ENCODE results near the gene CASZ1. TPM values are rescaled to one million over a fixed set of nuclear protein-coding genes. Genes with fewer than 3 reads are reported as not detected.

The CASZ1 gene
- total RNA-seq, 2 experiments from 2014 or later, result 1.7 to 2.0 TPM

DNA sequence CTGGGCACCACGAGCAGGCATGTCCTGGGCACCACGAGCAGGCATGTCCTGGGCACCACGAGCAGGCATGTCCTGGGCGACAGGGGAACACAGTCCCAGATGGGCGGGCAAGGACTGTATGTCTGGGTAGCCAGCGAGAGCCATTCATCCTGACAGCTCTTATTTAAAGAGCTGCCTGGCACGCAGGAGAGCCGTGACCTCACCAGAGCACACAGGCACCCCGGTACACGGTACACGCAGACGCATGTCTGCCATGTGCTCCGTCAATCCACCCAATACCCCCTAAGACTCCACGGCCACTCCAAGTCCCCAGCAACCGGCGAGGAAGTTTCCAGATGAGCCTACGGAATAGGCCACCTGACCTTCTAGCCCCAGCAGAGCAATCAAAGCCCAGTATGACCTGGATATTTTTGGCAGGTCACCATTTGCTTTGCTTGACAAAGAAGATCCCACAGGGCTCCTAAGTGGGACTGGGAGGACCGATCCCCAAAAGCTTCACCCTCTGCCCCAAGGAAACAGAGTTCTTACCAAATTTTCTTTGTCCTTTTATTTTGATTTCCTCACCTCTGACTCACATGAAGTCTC is 51.7 kb downstream of the CASZ1 start:
- Mint-ChIP-seq H3K4me1 (ENCODE audit: low read depth) (no peaks in the 10 kb centered on the region), H3K36me3 (ENCODE audit: low read depth) (no peaks in the 10 kb centered on the region), H3K9me3 (no peaks in the 10 kb centered on the region), H3K27me3 (ENCODE audit: low read depth) (no peaks in the 10 kb centered on the region), H3K27ac (no peak overlapping the region), H3K4me3 (no peak overlapping the region)
- DNase-seq, result no peak
- intact Hi-C loops (cut with micrococcal nuclease), result no loop called here
- CTCF ChIA-PET, result no interaction called here

DNA sequence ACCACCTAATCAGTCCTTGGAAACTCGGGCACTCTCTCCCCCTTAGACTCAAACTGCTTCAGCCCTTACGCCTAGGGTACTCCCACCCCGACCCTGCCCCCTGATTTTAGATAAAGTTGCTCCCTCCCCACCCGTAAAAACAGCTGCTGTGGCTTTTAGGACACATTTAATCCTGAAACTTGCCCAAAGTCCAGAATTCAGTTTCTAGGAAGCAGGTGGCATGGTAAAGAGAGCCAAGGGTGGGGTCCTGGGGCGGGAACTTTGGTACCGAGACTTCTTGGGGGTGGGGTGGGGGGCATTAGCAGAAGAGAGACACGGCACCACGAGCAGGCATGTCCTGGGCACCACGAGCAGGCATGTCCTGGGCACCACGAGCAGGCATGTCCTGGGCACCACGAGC is 52.4 kb downstream of the CASZ1 start:
- Mint-ChIP-seq H3K9me3 (no peaks in the 10 kb centered on the region), H3K27ac (no peak overlapping the region), H3K4me1 (ENCODE audit: low read depth) (no peaks in the 10 kb centered on the region), H3K27me3 (ENCODE audit: low read depth) (no peaks in the 10 kb centered on the region), H3K4me3 (no peak overlapping the region), H3K36me3 (ENCODE audit: low read depth) (no peaks in the 10 kb centered on the region)
- no peak for DNase-seq
- CTCF ChIA-PET, result no interaction called here
- intact Hi-C loops (cut with micrococcal nuclease), result no loop called here

DNA sequence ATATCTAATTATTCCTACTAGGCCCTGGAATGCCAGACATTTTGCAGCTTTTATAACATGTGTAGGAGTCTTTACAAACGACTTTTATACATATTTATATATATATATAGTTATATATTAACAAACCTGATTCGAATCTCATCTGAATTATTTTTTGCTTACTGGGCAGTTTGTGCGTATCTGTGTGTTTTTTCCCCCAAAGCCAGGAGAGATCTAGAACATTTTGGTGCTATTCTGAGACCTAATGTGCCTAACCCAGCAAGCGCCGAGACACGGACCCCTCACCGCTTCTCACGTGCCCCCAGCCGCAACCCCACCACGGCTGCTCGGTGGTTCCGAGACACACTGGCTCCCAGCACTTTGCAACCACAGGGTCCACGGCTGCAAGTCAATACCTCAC is 54.8 kb downstream of the CASZ1 start:
- H3K4me1 Mint-ChIP-seq (ENCODE audit: low read depth), result no peaks in the 10 kb centered on the region
- H3K27me3 Mint-ChIP-seq (ENCODE audit: low read depth), result no peaks in the 10 kb centered on the region
- intact Hi-C loops (cut with micrococcal nuclease), result no loop called here
- DNase-seq, result no peak
- no peaks in the 10 kb centered on the region for H3K36me3 Mint-ChIP-seq (ENCODE audit: low read depth)
- no peak overlapping the region for H3K27ac Mint-ChIP-seq
- no peak overlapping the region for H3K4me3 Mint-ChIP-seq
- no peaks in the 10 kb centered on the region for H3K9me3 Mint-ChIP-seq
- CTCF ChIA-PET, result interaction anchor here (0.9 to 1.1 kb wide), 2 partner anchors 10 to 138 kb away, joined by 3 read pairs; no protein-coding TSS in a partner anchor

DNA sequence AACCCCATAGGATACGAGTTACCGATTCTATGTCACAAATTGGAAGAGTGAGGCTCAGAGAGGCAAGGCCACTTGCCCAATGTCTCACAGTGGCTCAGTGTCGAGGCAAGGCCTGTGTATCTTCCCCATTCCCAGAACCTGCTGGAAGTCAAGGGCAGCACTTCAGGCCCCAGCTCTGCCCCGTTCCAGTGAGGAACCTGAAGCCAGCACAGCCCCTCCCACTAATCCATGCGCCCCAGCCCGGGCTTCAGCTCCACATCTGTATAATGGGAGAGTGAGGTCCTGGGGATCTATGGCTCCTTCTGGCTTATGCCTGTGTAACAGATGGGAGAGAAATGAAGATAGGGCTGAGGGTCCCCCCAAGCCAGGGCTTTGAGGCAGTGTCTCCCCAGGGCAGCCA is 56.3 kb downstream of the CASZ1 start:
- H3K36me3 Mint-ChIP-seq (ENCODE audit: low read depth), result no peaks in the 10 kb centered on the region
- H3K9me3 Mint-ChIP-seq, result no peaks in the 10 kb centered on the region
- H3K27me3 Mint-ChIP-seq (ENCODE audit: low read depth), result no peaks in the 10 kb centered on the region
- no peaks in the 10 kb centered on the region for H3K4me1 Mint-ChIP-seq (ENCODE audit: low read depth)
- H3K4me3 Mint-ChIP-seq, result no peak overlapping the region
- no peak overlapping the region for H3K27ac Mint-ChIP-seq
- CTCF ChIA-PET, result no interaction called here
- no peak for DNase-seq
- intact Hi-C loops (cut with micrococcal nuclease), result no loop called here

- Mint-ChIP-seq H3K36me3 (ENCODE audit: low read depth) (no peaks in the 10 kb centered on the region), H3K9me3 (no peaks in the 10 kb centered on the region), H3K4me1 (ENCODE audit: low read depth) (peaks cover under 1% of the 10 kb centered on the region), H3K27me3 (ENCODE audit: low read depth) (no peaks in the 10 kb centered on the region), H3K4me3 (no peak overlapping the region), H3K27ac (no peak overlapping the region)
- no peak for DNase-seq
- CTCF ChIA-PET, result no interaction called here
- intact Hi-C loops (cut with micrococcal nuclease), result no loop called here
Observed at GRCh38 chr1:10739589-10739988, 56.9 kb downstream of the CASZ1 start.

- H3K27me3 Mint-ChIP-seq (ENCODE audit: low read depth), result no peaks in the 10 kb centered on the region
- intact Hi-C loops (cut with micrococcal nuclease), result no loop called here
- no peaks in the 10 kb centered on the region for H3K9me3 Mint-ChIP-seq
- H3K4me1 Mint-ChIP-seq (ENCODE audit: low read depth), result peaks cover 11% of the 10 kb centered on the region
- no peak overlapping the region for H3K27ac Mint-ChIP-seq
- no peak overlapping the region for H3K4me3 Mint-ChIP-seq
- no peaks in the 10 kb centered on the region for H3K36me3 Mint-ChIP-seq (ENCODE audit: low read depth)
- CTCF ChIA-PET, result interaction anchor here (0.7 kb wide), 1 partner anchor 223 kb away, joined by 3 read pairs; no protein-coding TSS in a partner anchor
- no peak for DNase-seq
Observed at GRCh38 chr1:10738061-10739058, 58.1 kb downstream of the CASZ1 start.

DNA sequence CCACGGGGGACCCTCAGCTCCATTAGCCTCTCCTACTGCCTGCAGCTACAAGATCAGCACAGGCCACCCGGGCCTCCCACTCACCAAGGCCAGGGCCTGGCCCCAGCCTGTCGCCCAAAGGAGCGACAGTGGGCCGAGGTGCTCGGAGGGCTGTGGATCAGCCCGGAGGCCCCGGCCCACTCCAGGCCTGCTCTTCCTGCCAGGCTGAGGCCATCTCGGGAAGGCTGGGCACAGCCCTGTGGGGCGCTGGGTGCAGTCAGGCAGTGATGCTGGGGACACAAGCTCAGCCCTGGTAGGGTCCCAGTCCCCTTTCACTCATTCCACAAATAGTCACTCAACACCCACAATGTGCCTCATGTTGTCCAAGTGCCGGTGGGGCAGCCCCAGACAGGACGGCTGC is 58.8 kb downstream of the CASZ1 start:
- CTCF ChIA-PET, result interaction anchor here (0.7 kb wide), 1 partner anchor 223 kb away, joined by 3 read pairs; no protein-coding TSS in a partner anchor
- no peak for DNase-seq
- Mint-ChIP-seq H3K27me3 (ENCODE audit: low read depth) (no peaks in the 10 kb centered on the region), H3K36me3 (ENCODE audit: low read depth) (no peaks in the 10 kb centered on the region), H3K27ac (no peak overlapping the region), H3K4me1 (ENCODE audit: low read depth) (peaks cover 12% of the 10 kb centered on the region), H3K4me3 (no peak overlapping the region), H3K9me3 (no peaks in the 10 kb centered on the region)
- intact Hi-C loops (cut with micrococcal nuclease), result no loop called here

DNA sequence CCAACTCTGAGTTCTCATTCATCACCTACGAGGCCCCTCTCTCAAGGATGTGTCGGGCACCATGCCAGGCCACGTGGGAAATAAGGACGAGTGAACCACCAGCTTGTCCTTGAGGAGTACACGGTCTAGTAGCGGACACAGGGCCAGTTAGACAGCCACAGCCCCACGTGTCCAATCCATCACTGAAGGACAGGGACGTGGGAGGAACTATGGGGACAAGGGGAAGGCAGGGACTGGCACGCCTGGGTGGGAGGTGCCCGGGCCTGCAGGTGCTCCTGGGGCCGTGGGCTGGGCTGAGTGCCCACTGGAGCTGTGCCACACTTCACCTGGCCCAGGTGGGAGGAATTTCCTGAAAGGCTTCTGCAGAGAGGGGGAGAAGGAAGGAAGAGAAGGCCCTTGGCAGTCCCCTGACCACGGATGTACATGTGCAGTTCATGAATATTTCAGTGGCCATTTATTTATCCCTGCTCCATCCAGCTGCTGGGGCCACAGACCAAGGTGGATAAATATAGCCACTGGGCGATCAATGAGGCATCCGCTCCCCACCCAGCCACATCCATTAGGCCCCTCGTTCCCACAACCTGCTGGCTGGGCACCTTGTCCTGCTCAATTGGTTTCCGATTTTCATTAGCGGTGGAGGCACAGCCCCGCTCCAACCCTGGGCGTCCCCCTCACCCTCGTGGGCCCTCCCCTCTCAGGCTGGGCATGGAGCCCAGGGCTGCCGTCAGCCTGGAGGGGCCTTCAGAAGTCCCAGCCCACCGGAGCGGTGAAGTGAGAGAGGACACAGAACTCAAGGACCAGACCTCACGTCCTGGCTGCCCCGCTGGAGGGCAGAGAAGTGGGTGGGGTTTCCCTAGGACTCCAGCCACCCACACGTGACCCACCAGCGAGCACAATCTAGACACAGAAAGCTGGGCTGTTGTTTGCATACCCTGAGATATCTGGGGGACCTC is 59.5 kb downstream of the CASZ1 start:
- H3K4me3 Mint-ChIP-seq, result no peak overlapping the region
- no peak for DNase-seq
- no peaks in the 10 kb centered on the region for H3K9me3 Mint-ChIP-seq
- intact Hi-C loops (cut with micrococcal nuclease), result no loop called here
- CTCF ChIA-PET, result interaction anchor here (0.7 kb wide), 1 partner anchor 224 kb away, joined by 3 read pairs; no protein-coding TSS in a partner anchor
- no peak overlapping the region for H3K27ac Mint-ChIP-seq
- no peaks in the 10 kb centered on the region for H3K36me3 Mint-ChIP-seq (ENCODE audit: low read depth)
- H3K27me3 Mint-ChIP-seq (ENCODE audit: low read depth), result no peaks in the 10 kb centered on the region
- H3K4me1 Mint-ChIP-seq (ENCODE audit: low read depth), result peaks cover 12% of the 10 kb centered on the region

- Mint-ChIP-seq H3K27ac (no peak overlapping the region), H3K27me3 (ENCODE audit: low read depth) (no peaks in the 10 kb centered on the region), H3K9me3 (no peaks in the 10 kb centered on the region), H3K36me3 (ENCODE audit: low read depth) (no peaks in the 10 kb centered on the region), H3K4me3 (no peak overlapping the region), H3K4me1 (ENCODE audit: low read depth) (peaks cover 14% of the 10 kb centered on the region)
- no peak for DNase-seq
- CTCF ChIA-PET, result no interaction called here
- intact Hi-C loops (cut with micrococcal nuclease), result loop anchor here (2.0 kb wide), 1 partner anchor 43 kb away; no protein-coding TSS in a partner anchor
Observed at GRCh38 chr1:10735563-10736305, 60.7 kb downstream of the CASZ1 start.

- DNase-seq, result no peak
- Mint-ChIP-seq H3K36me3 (ENCODE audit: low read depth) (no peaks in the 10 kb centered on the region), H3K27ac (no peak overlapping the region), H3K9me3 (no peaks in the 10 kb centered on the region), H3K4me3 (no peak overlapping the region), H3K4me1 (ENCODE audit: low read depth) (peaks cover 14% of the 10 kb centered on the region), H3K27me3 (ENCODE audit: low read depth) (no peaks in the 10 kb centered on the region)
- intact Hi-C loops (cut with micrococcal nuclease), result loop anchor here (2.0 kb wide), 1 partner anchor 42 kb away; no protein-coding TSS in a partner anchor
- CTCF ChIA-PET, result no interaction called here
Observed at GRCh38 chr1:10734962-10735544, 61.4 kb downstream of the CASZ1 start.

GRCh38 chr1:10734375-10734774 is 62.1 kb downstream of the CASZ1 start:
- Mint-ChIP-seq H3K4me3 (no peak overlapping the region), H3K27me3 (ENCODE audit: low read depth) (no peaks in the 10 kb centered on the region), H3K4me1 (ENCODE audit: low read depth) (peaks cover 14% of the 10 kb centered on the region), H3K36me3 (ENCODE audit: low read depth) (no peaks in the 10 kb centered on the region), H3K9me3 (no peaks in the 10 kb centered on the region), H3K27ac (no peak overlapping the region)
- DNase-seq, result no peak
- intact Hi-C loops (cut with micrococcal nuclease), result loop anchor here (2.0 kb wide), 1 partner anchor 42 kb away; no protein-coding TSS in a partner anchor
- CTCF ChIA-PET, result no interaction called here
